HEK293T (cell line): ENCODE results near the gene RFFL.
"Not testable (repeated sequence)": the region's sequence is repeated elsewhere in the genome, so short reads cannot be mapped to it uniquely, and the experiment has no call there.

ENCODE experiments used
- CTCF ChIA-PET: fragments of 350-600 bp; formaldehyde crosslinking; extraction: SDS; loops from one replicate; lab custom pipeline; 2021; ENCODE audit warnings: antibody characterized with exemption, inconsistent platforms; lab: Yijun Ruan, JAX
- POLR2A ChIA-PET: fragments of 350-600 bp; formaldehyde crosslinking; extraction: SDS; loops from one replicate; lab custom pipeline; 2020; ENCODE audit warnings: antibody characterized with exemption, inconsistent platforms; lab: Yijun Ruan, JAX
- DNase-seq: peaks from one replicate; pipeline ENCODE4 v3.0.0; 2012; ENCODE audit warnings: mixed read lengths; ENCODE audit errors: extremely low spot score
- ARNT ChIP-seq: fragments of 450-650 bp; IDR thresholded peaks from 2 replicates; pipeline ENCODE4 v1.6.1; 2017; ENCODE audit warnings: mild to moderate bottlenecking
- BHLHE40 ChIP-seq: fragments of 450-650 bp; IDR thresholded peaks from 2 replicates; pipeline ENCODE4 v1.6.1; 2016; ENCODE audit warnings: mild to moderate bottlenecking, moderate library complexity, borderline replicate concordance
- CTBP1 ChIP-seq: fragments of 450-650 bp; IDR thresholded peaks from 2 replicates; pipeline ENCODE4 v1.6.1; 2016; ENCODE audit warnings: borderline replicate concordance
- ELF4 ChIP-seq: fragments of 450-650 bp; IDR thresholded peaks from 2 replicates; pipeline ENCODE4 v1.6.1; 2017; ENCODE audit warnings: antibody characterized with exemption
- FOXA1 ChIP-seq: fragments of 450-650 bp; IDR thresholded peaks from 2 replicates; pipeline ENCODE4 v1.6.1; 2016; ENCODE audit warnings: mild to moderate bottlenecking
- FOXK2 ChIP-seq: fragments of 450-650 bp; IDR thresholded peaks from 2 replicates; pipeline ENCODE4 v1.6.1; 2016; ENCODE audit warnings: mild to moderate bottlenecking
- FOXM1 ChIP-seq: fragments of 450-650 bp; IDR thresholded peaks from 2 replicates; pipeline ENCODE4 v1.6.1; 2017; ENCODE audit warnings: mild to moderate bottlenecking, borderline replicate concordance
- HDGF ChIP-seq: fragments of 450-650 bp; IDR thresholded peaks from 2 replicates; pipeline ENCODE4 v1.6.1; 2017; ENCODE audit warnings: antibody characterized with exemption, borderline replicate concordance
- L3MBTL2 ChIP-seq: fragments of 450-650 bp; conservative IDR thresholded peaks from 2 replicates; pipeline ENCODE4 v1.6.1; 2016; ENCODE audit warnings: mild to moderate bottlenecking
- LEF1 ChIP-seq: fragments of 450-650 bp; IDR thresholded peaks from 2 replicates; pipeline ENCODE4 v1.6.1; 2017; ENCODE audit warnings: mild to moderate bottlenecking, borderline replicate concordance
- NFRKB ChIP-seq: fragments of 450-650 bp; IDR thresholded peaks from 2 replicates; pipeline ENCODE4 v1.6.1; 2016; ENCODE audit warnings: mild to moderate bottlenecking, moderate library complexity
- SP1 ChIP-seq: fragments of 450-650 bp; IDR thresholded peaks from 2 replicates; pipeline ENCODE4 v1.6.1; 2017
- SUZ12 ChIP-seq: fragments of 450-650 bp; IDR thresholded peaks from 2 replicates; pipeline ENCODE4 v1.6.1; 2016; ENCODE audit warnings: mild to moderate bottlenecking
- TARDBP ChIP-seq: fragments of 450-650 bp; IDR thresholded peaks from 2 replicates; pipeline ENCODE4 v1.6.1; 2016
- ZNF384 ChIP-seq: fragments of 450-650 bp; IDR thresholded peaks from 2 replicates; pipeline ENCODE4 v1.6.1; 2016
- TF ChIP-seq, protein P1 (sequence below): fragments of 450-650 bp; IDR thresholded peaks from 2 replicates; pipeline ENCODE4 v1.6.1; 2016

RFFL gene

DNA sequence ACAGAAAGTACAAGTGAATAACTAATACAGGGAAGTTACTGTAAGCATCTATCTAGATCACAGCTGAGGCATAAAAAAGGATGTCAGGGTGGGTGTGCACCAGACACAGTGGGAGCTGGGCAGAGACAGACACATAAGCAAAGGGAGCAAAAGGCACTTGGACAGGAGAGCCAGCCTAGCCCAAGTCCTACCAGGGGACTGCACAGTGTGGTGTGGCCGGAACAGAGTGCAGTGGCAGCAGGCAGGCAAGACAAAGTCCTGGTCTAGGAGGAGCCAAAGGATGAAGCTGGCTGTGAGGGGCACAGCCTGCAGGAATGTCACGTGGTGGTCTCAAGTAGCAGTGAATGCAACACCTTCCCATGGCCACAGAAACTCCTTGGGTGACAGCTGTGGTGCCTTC, 34.3 kb upstream of the RFFL start:
- TF ChIP-seq L3MBTL2 (no peak), CTBP1 (no peak), FOXK2 (no peak), HDGF (no peak), SP1 (no peak), FOXA1 (no peak), BHLHE40 (no peak), ARNT (no peak), ZNF384 (no peak)
- TF ChIP-seq, protein P1, sequence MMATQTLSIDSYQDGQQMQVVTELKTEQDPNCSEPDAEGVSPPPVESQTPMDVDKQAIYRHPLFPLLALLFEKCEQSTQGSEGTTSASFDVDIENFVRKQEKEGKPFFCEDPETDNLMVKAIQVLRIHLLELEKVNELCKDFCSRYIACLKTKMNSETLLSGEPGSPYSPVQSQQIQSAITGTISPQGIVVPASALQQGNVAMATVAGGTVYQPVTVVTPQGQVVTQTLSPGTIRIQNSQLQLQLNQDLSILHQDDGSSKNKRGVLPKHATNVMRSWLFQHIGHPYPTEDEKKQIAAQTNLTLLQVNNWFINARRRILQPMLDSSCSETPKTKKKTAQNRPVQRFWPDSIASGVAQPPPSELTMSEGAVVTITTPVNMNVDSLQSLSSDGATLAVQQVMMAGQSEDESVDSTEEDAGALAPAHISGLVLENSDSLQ = no peak
- ChIA-PET POLR2A (interaction anchor here (0.9 kb wide), 1 partner anchor 13 kb away, joined by 3 read pairs; no protein-coding TSS in a partner anchor), CTCF (interaction anchor here (1.1 kb wide), 1 partner anchor 8 kb away, joined by 5 read pairs; no protein-coding TSS in a partner anchor)
- no peak for DNase-seq

DNA sequence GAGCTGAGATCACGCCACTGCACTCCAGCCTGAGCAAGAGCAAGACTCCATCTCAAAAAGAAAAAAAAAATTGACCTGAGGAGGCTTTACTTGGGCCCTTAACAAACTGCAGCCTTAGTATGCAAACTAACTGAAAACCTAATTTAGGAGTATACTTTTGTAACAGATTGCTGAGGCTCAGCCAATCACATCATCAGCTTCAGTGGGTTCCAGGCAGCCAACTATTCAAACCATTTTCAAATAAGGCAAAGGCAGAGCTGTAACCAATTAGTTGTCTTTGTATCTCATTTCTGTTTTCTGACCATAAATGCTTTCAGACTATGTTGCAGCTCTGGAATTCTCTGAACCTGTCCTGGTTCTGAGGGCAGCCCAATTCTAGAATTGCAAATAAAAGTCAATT, 32.2 kb upstream of the RFFL start:
- no peak for TF ChIP-seq ZNF384
- no peak for TF ChIP-seq ARNT
- TF ChIP-seq BHLHE40 = no peak
- TF ChIP-seq HDGF = no peak
- TF ChIP-seq NFRKB = no peak
- TF ChIP-seq, protein P1 = no peak
- TF ChIP-seq FOXM1 = no peak
- TF ChIP-seq L3MBTL2 = no peak
- no peak for TF ChIP-seq FOXA1
- no peak for TF ChIP-seq SUZ12
- no peak for TF ChIP-seq FOXK2
- no peak for TF ChIP-seq ELF4
- no peak for TF ChIP-seq SP1
- no peak for TF ChIP-seq CTBP1
- no peak for DNase-seq
- POLR2A ChIA-PET = no interaction called here
- CTCF ChIA-PET = interaction anchor here (0.8 kb wide), 1 partner anchor 117 kb away, joined by 3 read pairs; no protein-coding TSS in a partner anchor

DNA sequence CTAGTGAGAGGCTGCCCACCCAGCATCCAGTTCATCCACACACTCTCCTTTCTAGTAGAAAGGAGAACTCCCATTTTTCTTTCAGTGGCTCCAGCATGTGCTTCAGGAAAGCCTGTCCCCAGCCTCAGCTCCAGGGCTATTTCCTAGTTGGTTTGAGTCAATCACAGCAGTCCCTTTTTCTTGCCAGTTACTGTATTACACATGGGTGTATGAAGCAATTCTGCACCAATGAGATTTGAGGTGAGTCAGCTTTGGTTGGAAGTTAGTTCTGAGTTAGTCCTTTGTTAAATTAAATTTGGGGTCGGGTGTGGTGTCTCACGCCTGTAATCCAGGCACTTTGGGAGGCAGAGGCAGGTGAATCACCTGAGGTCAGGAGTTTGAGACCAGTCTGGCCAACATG, 31.4 kb upstream of the RFFL start:
- TF ChIP-seq L3MBTL2 = no peak
- TF ChIP-seq NFRKB = no peak
- TF ChIP-seq BHLHE40 = no peak
- TF ChIP-seq ARNT = no peak
- TF ChIP-seq LEF1 = no peak
- no peak for TF ChIP-seq ELF4
- no peak for TF ChIP-seq SP1
- no peak for TF ChIP-seq CTBP1
- TF ChIP-seq HDGF = no peak
- no peak for TF ChIP-seq FOXK2
- no peak for TF ChIP-seq SUZ12
- no peak for TF ChIP-seq TARDBP
- TF ChIP-seq FOXM1 = no peak
- TF ChIP-seq, protein P1 = no peak
- no peak for TF ChIP-seq ZNF384
- no peak for TF ChIP-seq FOXA1
- POLR2A ChIA-PET = no interaction called here
- DNase-seq = no peak
- CTCF ChIA-PET = interaction anchor here (0.6 kb wide), 1 partner anchor 683 kb away, joined by 5 read pairs; no protein-coding TSS in a partner anchor

DNA sequence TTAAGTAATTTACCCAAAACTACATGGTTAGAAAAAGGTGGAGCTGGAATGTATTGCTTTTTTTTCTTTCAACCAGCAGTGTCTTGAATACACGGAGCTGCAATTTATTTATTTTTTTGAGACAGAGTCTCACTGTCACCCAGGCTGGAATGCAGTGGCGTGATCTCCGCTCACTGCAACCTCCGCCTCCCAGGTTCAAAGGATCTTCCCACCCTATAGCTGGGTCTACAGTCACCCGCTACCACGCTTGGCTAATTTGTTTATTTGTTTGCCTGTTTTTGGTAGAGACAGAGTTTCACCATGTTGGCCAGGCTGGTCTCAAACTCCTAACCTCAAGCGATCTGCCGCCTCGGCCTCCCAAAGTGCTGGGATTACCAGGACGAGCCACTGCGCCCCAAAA, 27.2 kb upstream of the RFFL start:
- DNase-seq, CTCF ChIA-PET: not testable (repeated sequence)
- POLR2A ChIA-PET = interaction anchor here (1.2 kb wide), 1 partner anchor 488 kb away, joined by 3 read pairs; the partner anchor contains the start of gene PEX12

DNA sequence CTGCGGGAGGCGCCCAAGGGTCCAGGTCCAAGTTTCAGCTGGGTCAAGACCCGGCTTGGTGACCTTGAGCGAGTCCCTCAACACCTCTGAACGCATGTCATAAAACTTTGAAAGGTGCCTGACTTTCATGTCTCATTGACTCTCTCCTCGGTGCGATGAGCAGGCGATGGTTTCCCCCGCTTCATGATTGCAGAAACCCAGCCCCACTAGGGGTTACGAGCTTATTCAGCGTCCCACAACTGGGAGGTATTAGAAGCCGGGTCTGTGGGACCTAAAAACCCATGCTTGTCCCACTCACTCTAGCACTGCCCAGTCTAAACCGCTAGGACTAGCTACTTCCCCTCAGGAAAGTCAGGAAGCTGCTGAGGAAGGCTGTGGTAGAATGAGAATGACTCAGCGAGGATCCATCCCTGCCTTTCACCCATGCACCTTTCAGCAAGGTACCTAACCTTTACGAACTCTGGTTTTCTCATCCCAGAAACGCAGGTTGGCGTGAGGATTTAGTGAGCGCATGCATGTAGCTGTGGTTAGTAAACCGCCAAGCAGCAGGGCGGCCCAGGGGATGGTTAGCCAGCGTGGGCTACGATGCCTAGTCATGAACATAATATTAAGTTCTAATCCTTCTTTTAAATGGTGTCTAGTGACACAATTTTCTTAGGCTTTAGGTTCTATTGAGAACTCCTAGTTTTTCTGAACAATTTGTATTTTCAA, 26.2 kb upstream of the RFFL start:
- CTCF ChIA-PET = interaction anchor here (0.9 to 1.1 kb wide), 5 partner anchors 8 to 108 kb away, joined by 3 to 8 read pairs (median 3); no protein-coding TSS in a partner anchor
- POLR2A ChIA-PET = no interaction called here
- TF ChIP-seq LEF1 (no peak), SP1 (no peak), NFRKB (no peak), L3MBTL2 (0 out of 2 replicates have a peak, but pooled peaks have one; percentile 13), SUZ12 (no peak), ZNF384 (no peak), FOXA1 (no peak), ELF4 (no peak)
- no peak for DNase-seq

DNA sequence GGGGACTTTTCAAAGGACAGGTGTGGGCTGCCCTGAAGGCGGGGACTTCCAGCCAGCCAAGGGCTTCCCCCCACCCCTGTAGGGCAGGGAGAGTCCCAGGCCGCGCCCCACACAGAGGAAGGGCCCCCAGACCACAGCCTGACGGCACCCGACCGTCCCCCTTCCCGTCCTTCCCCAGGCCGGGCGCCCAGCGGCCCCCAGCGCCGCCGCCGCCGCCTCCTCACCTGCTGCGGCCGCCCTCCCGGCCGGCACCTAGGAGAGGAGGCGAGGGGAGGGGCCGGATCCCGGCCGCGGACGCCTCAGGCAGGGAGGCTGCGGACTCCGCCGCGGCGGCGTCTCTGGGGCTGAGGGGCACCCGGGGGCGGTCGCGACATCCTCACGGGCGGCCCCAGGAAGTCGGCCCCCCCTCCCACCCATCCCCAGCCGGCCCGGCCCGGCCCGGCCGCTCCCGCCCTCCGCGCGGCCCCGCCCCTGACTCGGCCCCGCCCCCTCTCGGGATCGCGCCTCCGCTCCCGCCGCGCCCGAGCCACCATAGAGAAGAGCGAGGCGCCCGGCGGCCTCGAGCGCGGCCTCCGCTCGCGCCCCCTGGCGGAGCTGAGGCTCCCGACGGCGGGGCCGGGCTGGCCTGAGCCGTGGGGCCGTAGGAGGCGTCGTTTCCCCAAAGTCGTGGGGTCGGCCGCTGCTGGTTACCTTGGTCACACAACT, 25.5 kb upstream of the RFFL start:
- ChIA-PET POLR2A (no interaction called here), CTCF (interaction anchor here (0.9 to 1.1 kb wide), 5 partner anchors 9 to 108 kb away, joined by 3 to 8 read pairs (median 3); no protein-coding TSS in a partner anchor)
- TF ChIP-seq FOXM1 (no peak), FOXA1 (no peak), SP1 (no peak), ZNF384 (no peak), ELF4 (no peak), LEF1 (no peak)
- DNase-seq = peak; percentile 82
